ENCODE measurements around the gene CDC42EP3.

CDC42EP3 gene

GRCh38 chr2:37706334-37707183, 35.1 kb upstream of the CDC42EP3 start:
- H3K4me1 ChIP-seq (ENCODE audit: control insufficient read depth in 1 of 2, insufficient read depth in 2 of 2, low read length in 2 of 2), result peaks cover 0 to 11% of the 10 kb centered on the region in 2 donors
- no peaks in the 10 kb centered on the region for H3K9me3 ChIP-seq (ENCODE audit: control insufficient read depth in 1 of 2, low read length in 2 of 2)
- H3K4me3 ChIP-seq (ENCODE audit: low read depth in 1 of 2, low read length in 2 of 2), result no peak overlapping the region
- no peak overlapping the region for H3K27ac ChIP-seq (ENCODE audit: low read depth, low read length)
- no peak overlapping the region for H3K9ac ChIP-seq (ENCODE audit: low read depth in 1 of 2, low read length in 2 of 2)
- H3K36me3 ChIP-seq (ENCODE audit: control insufficient read depth in 1 of 2, insufficient read depth in 2 of 2, low read length in 2 of 2), result no peaks in the 10 kb centered on the region
- H3K27me3 ChIP-seq (ENCODE audit: control insufficient read depth in 1 of 2, insufficient read depth in 2 of 2, low read length in 2 of 2), result no peaks in the 10 kb centered on the region

- no peak overlapping the region for H3K27ac ChIP-seq (ENCODE audit: low read depth, low read length)
- H3K9ac ChIP-seq (ENCODE audit: low read depth in 1 of 2, low read length in 2 of 2), result no peak overlapping the region
- H3K4me1 ChIP-seq (ENCODE audit: control insufficient read depth in 1 of 2, insufficient read depth in 2 of 2, low read length in 2 of 2), result peaks cover 0 to 11% of the 10 kb centered on the region in 2 donors
- no peaks in the 10 kb centered on the region for H3K9me3 ChIP-seq (ENCODE audit: control insufficient read depth in 1 of 2, low read length in 2 of 2)
- H3K36me3 ChIP-seq (ENCODE audit: control insufficient read depth in 1 of 2, insufficient read depth in 2 of 2, low read length in 2 of 2), result no peaks in the 10 kb centered on the region
- H3K27me3 ChIP-seq (ENCODE audit: control insufficient read depth in 1 of 2, insufficient read depth in 2 of 2, low read length in 2 of 2), result no peaks in the 10 kb centered on the region
- H3K4me3 ChIP-seq (ENCODE audit: low read depth in 1 of 2, low read length in 2 of 2), result no peak overlapping the region
These were observed 33.7 kb upstream of the CDC42EP3 start for GRCh38 chr2:37705191-37705590.

- Histone ChIP-seq H3K4me1 (ENCODE audit: control insufficient read depth in 1 of 2, insufficient read depth in 2 of 2, low read length in 2 of 2) (no peaks in the 10 kb centered on the region), H3K27me3 (ENCODE audit: control insufficient read depth in 1 of 2, insufficient read depth in 2 of 2, low read length in 2 of 2) (no peaks in the 10 kb centered on the region), H3K9me3 (ENCODE audit: control insufficient read depth in 1 of 2, low read length in 2 of 2) (no peaks in the 10 kb centered on the region), H3K4me3 (ENCODE audit: low read depth in 1 of 2, low read length in 2 of 2) (no peak overlapping the region), H3K27ac (ENCODE audit: low read depth, low read length) (no peak overlapping the region), H3K9ac (ENCODE audit: low read depth in 1 of 2, low read length in 2 of 2) (no peak overlapping the region), H3K36me3 (ENCODE audit: control insufficient read depth in 1 of 2, insufficient read depth in 2 of 2, low read length in 2 of 2) (no peaks in the 10 kb centered on the region)
These were observed 27.6 kb upstream of the CDC42EP3 start for GRCh38 chr2:37698931-37699481.

GRCh38 chr2:37695336-37695735, 23.9 kb upstream of the CDC42EP3 start:
- Histone ChIP-seq H3K4me1 (ENCODE audit: control insufficient read depth in 1 of 2, insufficient read depth in 2 of 2, low read length in 2 of 2) (no peaks in the 10 kb centered on the region), H3K9ac (ENCODE audit: low read depth in 1 of 2, low read length in 2 of 2) (no peak overlapping the region), H3K27ac (ENCODE audit: low read depth, low read length) (no peak overlapping the region), H3K27me3 (ENCODE audit: control insufficient read depth in 1 of 2, insufficient read depth in 2 of 2, low read length in 2 of 2) (no peaks in the 10 kb centered on the region), H3K9me3 (ENCODE audit: control insufficient read depth in 1 of 2, low read length in 2 of 2) (no peaks in the 10 kb centered on the region), H3K36me3 (ENCODE audit: control insufficient read depth in 1 of 2, insufficient read depth in 2 of 2, low read length in 2 of 2) (no peaks in the 10 kb centered on the region), H3K4me3 (ENCODE audit: low read depth in 1 of 2, low read length in 2 of 2) (no peak overlapping the region)

GRCh38 chr2:37692711-37693110, 21.3 kb upstream of the CDC42EP3 start:
- Histone ChIP-seq H3K9ac (ENCODE audit: low read depth in 1 of 2, low read length in 2 of 2) (no peak overlapping the region), H3K4me3 (ENCODE audit: low read depth in 1 of 2, low read length in 2 of 2) (no peak overlapping the region), H3K9me3 (ENCODE audit: control insufficient read depth in 1 of 2, low read length in 2 of 2) (no peaks in the 10 kb centered on the region), H3K27me3 (ENCODE audit: control insufficient read depth in 1 of 2, insufficient read depth in 2 of 2, low read length in 2 of 2) (no peaks in the 10 kb centered on the region), H3K36me3 (ENCODE audit: control insufficient read depth in 1 of 2, insufficient read depth in 2 of 2, low read length in 2 of 2) (no peaks in the 10 kb centered on the region), H3K27ac (ENCODE audit: low read depth, low read length) (no peak overlapping the region), H3K4me1 (ENCODE audit: control insufficient read depth in 1 of 2, insufficient read depth in 2 of 2, low read length in 2 of 2) (no peaks in the 10 kb centered on the region)

- H3K9ac ChIP-seq (ENCODE audit: low read depth in 1 of 2, low read length in 2 of 2), result no peak overlapping the region
- no peaks in the 10 kb centered on the region for H3K27me3 ChIP-seq (ENCODE audit: control insufficient read depth in 1 of 2, insufficient read depth in 2 of 2, low read length in 2 of 2)
- no peak overlapping the region for H3K27ac ChIP-seq (ENCODE audit: low read depth, low read length)
- H3K36me3 ChIP-seq (ENCODE audit: control insufficient read depth in 1 of 2, insufficient read depth in 2 of 2, low read length in 2 of 2), result no peaks in the 10 kb centered on the region
- H3K9me3 ChIP-seq (ENCODE audit: control insufficient read depth in 1 of 2, low read length in 2 of 2), result no peaks in the 10 kb centered on the region
- H3K4me1 ChIP-seq (ENCODE audit: control insufficient read depth in 1 of 2, insufficient read depth in 2 of 2, low read length in 2 of 2), result no peaks in the 10 kb centered on the region
- no peak overlapping the region for H3K4me3 ChIP-seq (ENCODE audit: low read depth in 1 of 2, low read length in 2 of 2)
These were observed 18.3 kb upstream of the CDC42EP3 start for GRCh38 chr2:37689751-37690150.

- Histone ChIP-seq H3K27me3 (ENCODE audit: control insufficient read depth in 1 of 2, insufficient read depth in 2 of 2, low read length in 2 of 2) (no peaks in the 10 kb centered on the region), H3K36me3 (ENCODE audit: control insufficient read depth in 1 of 2, insufficient read depth in 2 of 2, low read length in 2 of 2) (no peaks in the 10 kb centered on the region), H3K9me3 (ENCODE audit: control insufficient read depth in 1 of 2, low read length in 2 of 2) (no peaks in the 10 kb centered on the region), H3K27ac (ENCODE audit: low read depth, low read length) (no peak overlapping the region), H3K4me3 (ENCODE audit: low read depth in 1 of 2, low read length in 2 of 2) (no peak overlapping the region), H3K9ac (ENCODE audit: low read depth in 1 of 2, low read length in 2 of 2) (no peak overlapping the region), H3K4me1 (ENCODE audit: control insufficient read depth in 1 of 2, insufficient read depth in 2 of 2, low read length in 2 of 2) (peaks cover 0 to 3% of the 10 kb centered on the region in 2 donors)
These were observed 17.5 kb upstream of the CDC42EP3 start for GRCh38 chr2:37688771-37689468.

- Histone ChIP-seq H3K27ac (ENCODE audit: low read depth, low read length) (no peak overlapping the region), H3K4me3 (ENCODE audit: low read depth in 1 of 2, low read length in 2 of 2) (no peak overlapping the region), H3K36me3 (ENCODE audit: control insufficient read depth in 1 of 2, insufficient read depth in 2 of 2, low read length in 2 of 2) (no peaks in the 10 kb centered on the region), H3K4me1 (ENCODE audit: control insufficient read depth in 1 of 2, insufficient read depth in 2 of 2, low read length in 2 of 2) (peaks cover 0 to 3% of the 10 kb centered on the region in 2 donors), H3K9ac (ENCODE audit: low read depth in 1 of 2, low read length in 2 of 2) (no peak overlapping the region), H3K9me3 (ENCODE audit: control insufficient read depth in 1 of 2, low read length in 2 of 2) (no peaks in the 10 kb centered on the region), H3K27me3 (ENCODE audit: control insufficient read depth in 1 of 2, insufficient read depth in 2 of 2, low read length in 2 of 2) (no peaks in the 10 kb centered on the region)
These were observed 15.5 kb upstream of the CDC42EP3 start for GRCh38 chr2:37686792-37687526.

- Histone ChIP-seq H3K27me3 (ENCODE audit: control insufficient read depth in 1 of 2, insufficient read depth in 2 of 2, low read length in 2 of 2) (no peaks in the 10 kb centered on the region), H3K36me3 (ENCODE audit: control insufficient read depth in 1 of 2, insufficient read depth in 2 of 2, low read length in 2 of 2) (no peaks in the 10 kb centered on the region), H3K4me3 (ENCODE audit: low read depth in 1 of 2, low read length in 2 of 2) (no peak overlapping the region), H3K4me1 (ENCODE audit: control insufficient read depth in 1 of 2, insufficient read depth in 2 of 2, low read length in 2 of 2) (peaks cover 0 to 3% of the 10 kb centered on the region in 2 donors), H3K9me3 (ENCODE audit: control insufficient read depth in 1 of 2, low read length in 2 of 2) (no peaks in the 10 kb centered on the region), H3K27ac (ENCODE audit: low read depth, low read length) (no peak overlapping the region), H3K9ac (ENCODE audit: low read depth in 1 of 2, low read length in 2 of 2) (no peak overlapping the region)
These were observed 13.4 kb upstream of the CDC42EP3 start for GRCh38 chr2:37684809-37685208.

Measured in duodenal mucosa (tissue), 2 donors.